ENCODE measurements around the gene MVB12A. TPM values are rescaled to one million over a fixed set of nuclear protein-coding genes. Genes with fewer than 3 reads are reported as not detected.

MVB12A gene
- total and polyA plus RNA-seq, 10 of the 15 experiments (the other 5 are each of a cell fraction or from before 2014, with no cell fraction given), result 1.2 to 47.6 (median 26.3) TPM

DNA sequence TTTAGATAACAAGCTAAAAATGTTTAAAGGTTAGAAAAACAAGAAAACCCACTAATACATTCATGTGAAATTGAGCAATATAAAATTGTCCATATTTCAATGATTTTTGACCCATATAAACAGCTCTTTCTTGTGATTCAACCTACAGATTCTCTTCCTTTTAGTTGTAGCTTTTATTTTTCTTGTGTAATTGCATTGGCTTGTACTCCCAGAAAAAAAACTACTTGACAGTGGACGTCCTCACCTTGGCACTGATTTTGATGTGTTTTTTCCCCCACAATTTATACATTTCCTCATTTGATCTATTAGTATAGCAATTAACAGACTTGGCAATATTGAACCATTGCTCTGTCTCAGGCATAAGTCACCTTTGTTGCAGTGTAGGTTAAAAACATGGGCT lies 30.6 kb upstream of the MVB12A start:
- no peak for TF ChIP-seq ZNF217 (IDR thresholded peaks at IDR 0.05)
- no peak for TF ChIP-seq RCOR1 (conservative IDR thresholded peaks at IDR 0.05; ENCODE audit: low read depth, low read length)
- no TSS peak for BruUV-seq (replicated peaks)
- H3K9me3 ChIP-seq (replicated peaks; ENCODE audit: control insufficient read depth, insufficient read depth, low read length), result no peaks in the 10 kb centered on the region; the same call in 1 of the 3 replicates
- H3K36me3 ChIP-seq (ENCODE audit: control insufficient read depth in 2 of 2, insufficient read depth in 2 of 2, low read length in 1 of 2), result no peaks in the 10 kb centered on the region
- H3K4me2 ChIP-seq (ENCODE audit: control insufficient read depth, insufficient read depth), result no peak overlapping the region
- SMC1A ChIA-PET (ENCODE audit: uncharacterized antibody, unreplicated experiment), result interaction anchor here (0.8 to 7.5 kb wide), 7 partner anchors 30 to 122 kb away, joined by 3 to 69 read pairs (median 3); partner anchors contain the start of genes ANKLE1 and MVB12A
- in situ Hi-C loops (cut with MboI) (loop anchor here (5.0 kb wide), 2 partner anchors 42 to 97 kb away; no protein-coding TSS in a partner anchor), intact Hi-C loops (cut with micrococcal nuclease; ENCODE audit: unreplicated experiment) (no loop called here)
- CTCF ChIA-PET, result interaction anchor here (0.5 to 9.4 kb wide), 20 partner anchors 16 to 132 kb away, joined by 3 to 170 read pairs (median 4); partner anchors contain the start of genes BST2 and MRPL34
- RAD21 ChIA-PET (ENCODE audit: unreplicated experiment), result interaction anchor here (0.6 to 2.2 kb wide), 6 partner anchors 18 to 98 kb away, joined by 3 to 7 read pairs (median 3); partner anchors contain the start of genes ABHD8 and MRPL34
- H3K27ac ChIP-seq (ENCODE audit: control insufficient read depth, insufficient read depth), result no peak overlapping the region
- H2AFZ ChIP-seq (ENCODE audit: control insufficient read depth, low read depth, low read length), result no peak overlapping the region
- WGBS (ENCODE audit: insufficient coverage, insufficient replicate concordance, low lambda C conversion rate, missing lambda C conversion rate), result 36% methylated on average over 1 of the region's 1 CpG
- ATAC-seq (no peak), DNase-seq (ENCODE audit: low read depth, low spot score) (no peak), FAIRE-seq (no peak)
- H3K27me3 ChIP-seq (replicated peaks in 1 of 2; ENCODE audit: control insufficient read depth in 2 of 2, insufficient read depth in 2 of 2, low read length in 1 of 2), result peaks cover 2 to 3% of the 10 kb centered on the region in 2 experiments; a peak in 3 of 4 replicates
- H4K20me1 ChIP-seq (ENCODE audit: control insufficient read depth, insufficient read depth), result no peaks in the 10 kb centered on the region
- H3K79me2 ChIP-seq (ENCODE audit: control insufficient read depth, insufficient read depth, low read length), result no peaks in the 10 kb centered on the region
- POLR2A ChIA-PET, result interaction anchor here (0.6 to 1.0 kb wide), 3 partner anchors 24 to 80 kb away, joined by 3 to 8 read pairs (median 4); no protein-coding TSS in a partner anchor
- no peak overlapping the region for H3K9ac ChIP-seq (ENCODE audit: control insufficient read depth, insufficient read depth, low read length)
- H3K4me3 ChIP-seq, result no peak overlapping the region
- peaks cover 9% of the 10 kb centered on the region for H3K4me1 ChIP-seq (ENCODE audit: control insufficient read depth, insufficient read depth, low read length)

DNA sequence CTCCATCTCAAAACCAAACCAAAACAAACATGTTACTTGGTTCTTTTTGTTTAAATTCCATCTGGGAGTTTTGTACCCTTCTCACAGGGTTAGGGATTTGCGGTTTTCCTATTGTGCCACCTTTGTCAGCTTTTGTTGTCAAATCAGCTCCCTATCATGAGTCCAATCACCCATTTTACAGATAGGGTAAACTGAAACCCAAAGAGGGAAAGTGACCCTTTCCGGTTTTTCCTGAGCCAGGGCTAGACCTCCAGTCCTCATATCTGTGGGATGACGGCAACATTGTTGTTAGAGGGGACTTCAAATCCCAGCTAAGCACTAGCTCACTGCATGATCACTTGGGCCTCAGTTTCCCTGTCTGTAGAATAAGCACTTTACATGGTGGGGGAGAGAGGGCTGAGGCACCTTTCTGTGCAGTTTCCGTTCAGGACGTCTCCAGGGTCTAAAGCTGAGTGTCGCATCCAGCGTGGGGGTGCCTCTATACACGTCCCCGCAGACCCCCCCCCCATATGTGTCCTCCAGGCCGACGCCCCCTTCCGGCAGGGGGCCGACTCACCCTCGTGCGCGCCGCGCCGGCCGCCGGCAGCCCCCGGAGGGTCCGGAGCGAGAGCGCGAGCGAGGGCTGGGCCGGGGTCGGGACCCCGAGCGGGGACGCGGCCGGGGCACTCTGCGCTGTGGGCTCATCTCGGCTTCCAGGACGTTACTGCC lies 29.7 kb upstream of the MVB12A start:
- RAD21 ChIA-PET (ENCODE audit: unreplicated experiment), result interaction anchor here (0.6 to 2.2 kb wide), 3 partner anchors 47 to 99 kb away, joined by 3 to 7 read pairs (median 4); partner anchors contain the start of gene ABHD8
- FAIRE-seq (no peak), ATAC-seq (no peak), DNase-seq (ENCODE audit: low read depth, low spot score) (no peak)
- in situ Hi-C loops (cut with MboI) (loop anchor here (5.0 kb wide), 2 partner anchors 43 to 98 kb away; no protein-coding TSS in a partner anchor), intact Hi-C loops (cut with micrococcal nuclease; ENCODE audit: unreplicated experiment) (no loop called here)
- CTCF ChIA-PET, result interaction anchor here (1.0 to 9.4 kb wide), 11 partner anchors 14 to 132 kb away, joined by 3 to 170 read pairs (median 4); partner anchors contain the start of genes MRPL34 and USHBP1
- POLR2A ChIA-PET, result interaction anchor here (0.5 to 0.6 kb wide), 2 partner anchors 23 to 27 kb away, joined by 3 to 4 read pairs; no protein-coding TSS in a partner anchor
- Histone ChIP-seq H3K9ac (ENCODE audit: control insufficient read depth, insufficient read depth, low read length) (no peak overlapping the region), H3K27me3 (replicated peaks in 1 of 2; ENCODE audit: control insufficient read depth in 2 of 2, insufficient read depth in 2 of 2, low read length in 1 of 2) (peaks cover 2 to 3% of the 10 kb centered on the region in 2 experiments; a peak in 3 of 4 replicates), H3K4me2 (ENCODE audit: control insufficient read depth, insufficient read depth) (peak overlapping the region; percentile 58), H3K79me2 (ENCODE audit: control insufficient read depth, insufficient read depth, low read length) (no peaks in the 10 kb centered on the region), H3K4me3 (peak overlapping the region; percentile 72), H2AFZ (ENCODE audit: control insufficient read depth, low read depth, low read length) (no peak overlapping the region; the same call in 1 of the 2 replicates), H4K20me1 (ENCODE audit: control insufficient read depth, insufficient read depth) (no peaks in the 10 kb centered on the region), H3K36me3 (ENCODE audit: control insufficient read depth in 2 of 2, insufficient read depth in 2 of 2, low read length in 1 of 2) (no peaks in the 10 kb centered on the region), H3K27ac (ENCODE audit: control insufficient read depth, insufficient read depth) (no peak overlapping the region), H3K9me3 (replicated peaks; ENCODE audit: control insufficient read depth, insufficient read depth, low read length) (no peaks in the 10 kb centered on the region; the same call in 1 of the 3 replicates), H3K4me1 (ENCODE audit: control insufficient read depth, insufficient read depth, low read length) (peaks cover 9% of the 10 kb centered on the region)
- TF ChIP-seq HDAC2 (IDR thresholded peaks at IDR 0.05) (no peak), NR2F1 (conservative IDR thresholded peaks at IDR 0.05) (0 out of 2 replicates have a peak, but pooled peaks have one; percentile 12)
- SMC1A ChIA-PET (ENCODE audit: uncharacterized antibody, unreplicated experiment), result interaction anchor here (0.7 to 7.5 kb wide), 3 partner anchors 43 to 93 kb away, joined by 3 to 69 read pairs (median 3); no protein-coding TSS in a partner anchor
- WGBS (ENCODE audit: insufficient coverage, insufficient replicate concordance, low lambda C conversion rate, missing lambda C conversion rate), result 33% methylated on average over 12 of the region's 37 CpGs
- BruUV-seq (replicated peaks), result no TSS peak
